Measurements from ENCODE around the gene INPP5F. TPM values are rescaled to one million over a fixed set of nuclear protein-coding genes. Genes with fewer than 3 reads are reported as not detected.
"Not testable (repeated sequence)": the region's sequence is repeated elsewhere in the genome, so short reads cannot be mapped to it uniquely, and the experiment has no call there.

Gene INPP5F
- total and polyA plus RNA-seq, 4 experiments from 2014 or later: 3.6 to 10.9 (median 8.0) TPM

- Mint-ChIP-seq H3K36me3 (peaks cover 0 to 9% of the 10 kb centered on the region in 2 donors), H3K27me3 (no peaks in the 10 kb centered on the region), H3K27ac (no peak overlapping the region), H3K4me3 (no peak overlapping the region), H3K4me1 (peaks cover 13 to 22% (median 15%) of the 10 kb centered on the region in 4 donors), H3K9me3 (no peaks in the 10 kb centered on the region)
- ChIA-PET POLR2A (ENCODE audit: partially characterized antibody) (no interaction called here), CTCF (ENCODE audit: partially characterized antibody) (no interaction called here)
- Histone ChIP-seq H3K27ac (ENCODE audit: low read depth, low read length) (no peak overlapping the region), H3K9me3 (ENCODE audit: control insufficient read depth in 1 of 2, low read length in 2 of 2) (no peaks in the 10 kb centered on the region), H3K36me3 (ENCODE audit: insufficient read depth, low read length) (no peaks in the 10 kb centered on the region), H3K4me3 (ENCODE audit: low read length in 2 of 2) (no peak overlapping the region), H3K4me1 (ENCODE audit: insufficient read depth, low read length) (peaks cover 10% of the 10 kb centered on the region), H3K27me3 (ENCODE audit: insufficient read depth, low read length) (no peaks in the 10 kb centered on the region)
- DNase-seq: no peak
- intact Hi-C loops (cut with micrococcal nuclease): no loop called here
These were observed 57.8 kb downstream of the INPP5F start for GRCh38 chr10:119783665-119784027.

GRCh38 chr10:119784340-119785067 lies 58.7 kb downstream of the INPP5F start:
- peak overlapping the region in 3 of 7 donors; percentile 6 to 42 (median 11) for H3K27ac Mint-ChIP-seq

GRCh38 chr10:119786117-119786769 lies 60.4 kb downstream of the INPP5F start:
- H3K4me3 Mint-ChIP-seq: no peak overlapping the region
- peak overlapping the region in 1 of 7 donors; percentile 34 for H3K27ac Mint-ChIP-seq
- no peak for DNase-seq
- peaks cover 0 to 9% of the 10 kb centered on the region in 2 donors for H3K36me3 Mint-ChIP-seq
- intact Hi-C loops (cut with micrococcal nuclease): no loop called here
- Histone ChIP-seq H3K36me3 (ENCODE audit: insufficient read depth, low read length) (no peaks in the 10 kb centered on the region), H3K9me3 (ENCODE audit: control insufficient read depth in 1 of 2, low read length in 2 of 2) (no peaks in the 10 kb centered on the region), H3K27ac (ENCODE audit: low read depth, low read length) (no peak overlapping the region), H3K27me3 (ENCODE audit: insufficient read depth, low read length) (no peaks in the 10 kb centered on the region), H3K4me1 (ENCODE audit: insufficient read depth, low read length) (peaks cover 10% of the 10 kb centered on the region), H3K4me3 (ENCODE audit: low read length in 2 of 2) (no peak overlapping the region)
- ChIA-PET CTCF (ENCODE audit: partially characterized antibody) (interaction anchor here (1.4 kb wide), 1 partner anchor 35 kb away, joined by 5 read pairs; no protein-coding TSS in a partner anchor), POLR2A (ENCODE audit: partially characterized antibody) (no interaction called here)
- H3K4me1 Mint-ChIP-seq: peaks cover 13 to 22% (median 17%) of the 10 kb centered on the region in 4 donors
- H3K27me3 Mint-ChIP-seq: no peaks in the 10 kb centered on the region
- no peaks in the 10 kb centered on the region for H3K9me3 Mint-ChIP-seq

More at GRCh38 chr10:119784340-119785067, 58.7 kb downstream of the INPP5F start:
- Histone ChIP-seq H3K4me1 (ENCODE audit: insufficient read depth, low read length) (peaks cover 10% of the 10 kb centered on the region), H3K27me3 (ENCODE audit: insufficient read depth, low read length) (no peaks in the 10 kb centered on the region), H3K9me3 (ENCODE audit: control insufficient read depth in 1 of 2, low read length in 2 of 2) (no peaks in the 10 kb centered on the region), H3K27ac (ENCODE audit: low read depth, low read length) (no peak overlapping the region), H3K36me3 (ENCODE audit: insufficient read depth, low read length) (no peaks in the 10 kb centered on the region), H3K4me3 (ENCODE audit: low read length in 2 of 2) (no peak overlapping the region)
- intact Hi-C loops (cut with micrococcal nuclease): no loop called here
- no peaks in the 10 kb centered on the region for H3K27me3 Mint-ChIP-seq
- H3K4me3 Mint-ChIP-seq: peak overlapping the region in 5 of 8 donors; percentile 8 to 77 (median 40)
- ChIA-PET CTCF (ENCODE audit: partially characterized antibody) (interaction anchor here (0.6 to 1.4 kb wide), 2 partner anchors 14 to 33 kb away, joined by 3 to 5 read pairs; no protein-coding TSS in a partner anchor), POLR2A (ENCODE audit: partially characterized antibody) (no interaction called here)
- H3K4me1 Mint-ChIP-seq: peaks cover 13 to 22% (median 15%) of the 10 kb centered on the region in 4 donors
- no peaks in the 10 kb centered on the region for H3K9me3 Mint-ChIP-seq
- peaks cover 0 to 9% of the 10 kb centered on the region in 2 donors for H3K36me3 Mint-ChIP-seq
- DNase-seq: peak in 4 of 5 donors; percentile 2 to 31 (median 8)

- H3K4me3 ChIP-seq (ENCODE audit: low read length in 2 of 2); H3K4me1 ChIP-seq (ENCODE audit: insufficient read depth, low read length); POLR2A ChIA-PET (ENCODE audit: partially characterized antibody); DNase-seq; H3K4me3 Mint-ChIP-seq; intact Hi-C loops (cut with micrococcal nuclease); H3K27ac ChIP-seq (ENCODE audit: low read depth, low read length); CTCF ChIA-PET (ENCODE audit: partially characterized antibody); H3K27me3 Mint-ChIP-seq; H3K36me3 ChIP-seq (ENCODE audit: insufficient read depth, low read length); H3K9me3 ChIP-seq (ENCODE audit: control insufficient read depth in 1 of 2, low read length in 2 of 2); H3K4me1 Mint-ChIP-seq; H3K9me3 Mint-ChIP-seq; H3K27ac Mint-ChIP-seq; H3K27me3 ChIP-seq (ENCODE audit: insufficient read depth, low read length): not testable (repeated sequence)
- H3K36me3 Mint-ChIP-seq: peaks cover 14 to 38% of the 10 kb centered on the region in 2 donors
These were observed 69.3 kb downstream of the INPP5F start for GRCh38 chr10:119795101-119795500.

GRCh38 chr10:119796039-119796438 lies 70.2 kb downstream of the INPP5F start:
- CTCF ChIA-PET (ENCODE audit: partially characterized antibody): no interaction called here
- no peak for DNase-seq
- intact Hi-C loops (cut with micrococcal nuclease): no loop called here
- POLR2A ChIA-PET (ENCODE audit: partially characterized antibody): no interaction called here
- Histone ChIP-seq H3K27me3 (ENCODE audit: insufficient read depth, low read length) (no peaks in the 10 kb centered on the region), H3K4me3 (ENCODE audit: low read length in 2 of 2) (no peak overlapping the region), H3K4me1 (ENCODE audit: insufficient read depth, low read length) (no peaks in the 10 kb centered on the region), H3K9me3 (ENCODE audit: control insufficient read depth in 1 of 2, low read length in 2 of 2) (no peaks in the 10 kb centered on the region), H3K36me3 (ENCODE audit: insufficient read depth, low read length) (no peaks in the 10 kb centered on the region), H3K27ac (ENCODE audit: low read depth, low read length) (no peak overlapping the region)
- H3K27me3 Mint-ChIP-seq: no peaks in the 10 kb centered on the region
- H3K36me3 Mint-ChIP-seq: peaks cover 14 to 38% of the 10 kb centered on the region in 2 donors
- no peaks in the 10 kb centered on the region for H3K9me3 Mint-ChIP-seq
- H3K4me3 Mint-ChIP-seq: no peak overlapping the region
- no peak overlapping the region for H3K27ac Mint-ChIP-seq
- peaks cover 0 to 3% (median 2%) of the 10 kb centered on the region in 4 donors for H3K4me1 Mint-ChIP-seq

- Mint-ChIP-seq H3K27ac (no peak overlapping the region), H3K27me3 (no peaks in the 10 kb centered on the region), H3K4me3 (no peak overlapping the region), H3K36me3 (peaks cover 32 to 33% of the 10 kb centered on the region in 2 donors), H3K9me3 (no peaks in the 10 kb centered on the region), H3K4me1 (peaks cover 2 to 9% (median 3%) of the 10 kb centered on the region in 4 donors)
- Histone ChIP-seq H3K4me3 (ENCODE audit: low read length in 2 of 2) (no peak overlapping the region), H3K27ac (ENCODE audit: low read depth, low read length) (no peak overlapping the region), H3K27me3 (ENCODE audit: insufficient read depth, low read length) (no peaks in the 10 kb centered on the region), H3K9me3 (ENCODE audit: control insufficient read depth in 1 of 2, low read length in 2 of 2) (no peaks in the 10 kb centered on the region), H3K4me1 (ENCODE audit: insufficient read depth, low read length) (no peaks in the 10 kb centered on the region), H3K36me3 (ENCODE audit: insufficient read depth, low read length) (peaks cover 7% of the 10 kb centered on the region)
- ChIA-PET CTCF (ENCODE audit: partially characterized antibody) (no interaction called here), POLR2A (ENCODE audit: partially characterized antibody) (no interaction called here)
- DNase-seq: no peak
- intact Hi-C loops (cut with micrococcal nuclease): no loop called here
These were observed 75.3 kb downstream of the INPP5F start for GRCh38 chr10:119801176-119801575.

- POLR2A ChIA-PET (ENCODE audit: partially characterized antibody): no interaction called here
- no peak overlapping the region for H3K27ac Mint-ChIP-seq
These were observed 76.2 kb downstream of the INPP5F start for GRCh38 chr10:119801998-119802538.

More at GRCh38 chr10:119801998-119802538, 76.2 kb downstream of the INPP5F start:
- no peaks in the 10 kb centered on the region for H3K4me1 ChIP-seq (ENCODE audit: insufficient read depth, low read length)
- CTCF ChIA-PET (ENCODE audit: partially characterized antibody): no interaction called here
- H3K36me3 ChIP-seq (ENCODE audit: insufficient read depth, low read length): peaks cover 7% of the 10 kb centered on the region
- H3K27me3 ChIP-seq (ENCODE audit: insufficient read depth, low read length): no peaks in the 10 kb centered on the region
- intact Hi-C loops (cut with micrococcal nuclease): no loop called here
- H3K4me3 ChIP-seq (ENCODE audit: low read length in 2 of 2): no peak overlapping the region
- peaks cover 2 to 9% (median 3%) of the 10 kb centered on the region in 4 donors for H3K4me1 Mint-ChIP-seq
- H3K9me3 Mint-ChIP-seq: no peaks in the 10 kb centered on the region
- H3K36me3 Mint-ChIP-seq: peaks cover 23 to 25% of the 10 kb centered on the region in 2 donors
- no peaks in the 10 kb centered on the region for H3K27me3 Mint-ChIP-seq
- H3K27ac ChIP-seq (ENCODE audit: low read depth, low read length): no peak overlapping the region
- no peaks in the 10 kb centered on the region for H3K9me3 ChIP-seq (ENCODE audit: control insufficient read depth in 1 of 2, low read length in 2 of 2)
- DNase-seq: no peak
- H3K4me3 Mint-ChIP-seq: peak overlapping the region in 1 of 8 donors; percentile 41
